Thymus (tissue), 14 donors: ENCODE results near the gene MANBA. TPM values are rescaled to one million over a fixed set of nuclear protein-coding genes. Genes with fewer than 3 reads are reported as not detected.

ENCODE experiments used
- DNase-seq, 9 donors: peaks; one replicate each; pipeline ENCODE4 v3.0.0-alpha.2; 2013; ENCODE audit warnings: low spot score in 9 of 9, low read depth in 6 of 9, missing footprints in 1 of 9
- H3K27ac ChIP-seq, 2 donors: one replicate each; pipeline ENCODE4 v1.5.1; 2013; ENCODE audit warnings: control low read depth in 1 of 2, low read depth in 1 of 2, low read length in 1 of 2, mild to moderate bottlenecking in 1 of 2, moderate library complexity in 1 of 2
- H3K27me3 ChIP-seq, 2 donors: one replicate each; pipeline ENCODE4 v1.5.1; 2013; ENCODE audit warnings: low read length in 1 of 2; ENCODE audit not compliant: control insufficient read depth in 2 of 2, insufficient read depth in 1 of 2
- H3K36me3 ChIP-seq, 2 donors: one replicate each; pipeline ENCODE4 v1.5.1; 2013; ENCODE audit warnings: low read length in 1 of 2, mild to moderate bottlenecking in 1 of 2, moderate library complexity in 1 of 2; ENCODE audit not compliant: control insufficient read depth in 2 of 2, insufficient read depth in 2 of 2
- H3K4me1 ChIP-seq, 2 donors: one replicate each; pipeline ENCODE4 v1.5.1; 2013; ENCODE audit warnings: low read length in 2 of 2; ENCODE audit not compliant: control insufficient read depth in 2 of 2, insufficient read depth in 2 of 2
- H3K4me3 ChIP-seq, 2 donors: one replicate each; pipeline ENCODE4 v1.5.1; 2013; ENCODE audit warnings: low read length in 2 of 2, control low read depth in 1 of 2, mild to moderate bottlenecking in 1 of 2
- H3K9me3 ChIP-seq, 2 donors: one replicate each; pipeline ENCODE4 v1.5.1; 2013; ENCODE audit warnings: low read length in 1 of 2, mild to moderate bottlenecking in 1 of 2; ENCODE audit not compliant: control insufficient read depth in 2 of 2, insufficient read depth in 1 of 2
- WGBS: extraction: QIAGEN DNeasy Blood & Tissue Kit; methylation state at CpG from one replicate; pipeline ENCODE4 v1.1.7; 2013; 5-methylcytosine and 5-hydroxymethylcytosine counted together
- long read RNA-seq, 10 donors: transcript quantifications; one replicate each; lab custom pipeline, GENCODE V29; 2026
- polyA plus RNA-seq: library from polyadenylated mRNA; stranded (reverse); fragments of 200-250 nt; gene quantifications from one replicate; pipeline ENCODE4 v1.2.3, GENCODE V29; 2013
- total RNA-seq: library from RNA; stranded (reverse); fragments of 120-200 nt; gene quantifications from one replicate; pipeline ENCODE4 v1.2.4, GENCODE V29; 2013
- donor health status: healthy.

MANBA gene
- total RNA-seq (19.7 TPM), polyA plus RNA-seq (19.0 TPM)
- long read RNA-seq, donor 1 = 0 reads
- long read RNA-seq, donor 2 = 0 reads
- long read RNA-seq, donor 3, transcript MANBA-204 (2 exons, 582 nt) = major isoform, 6 of 25 reads
- long read RNA-seq, donor 3, partial matches to known transcripts = 18 of 25 reads
- long read RNA-seq, donor 3, other reads (novel, unspliced or antisense) = 0 of 25 reads
- long read RNA-seq, donor 4, partial matches to known transcripts = 6 of 7 reads
- long read RNA-seq, donor 4, other reads (novel, unspliced or antisense) = 0 of 7 reads
- long read RNA-seq, donor 5, transcript MANBA-204 (2 exons, 582 nt) = major isoform, 5 of 17 reads
- long read RNA-seq, donor 5, partial matches to known transcripts = 9 of 17 reads
- long read RNA-seq, donor 5, other reads (novel, unspliced or antisense) = 0 of 17 reads
- long read RNA-seq, donor 6, partial matches to known transcripts = 15 of 18 reads
- long read RNA-seq, donor 6, other reads (novel, unspliced or antisense) = 0 of 18 reads
- long read RNA-seq, donor 7, partial matches to known transcripts = 0 of 6 reads
- long read RNA-seq, donor 7, other reads (novel, unspliced or antisense) = 0 of 6 reads
- long read RNA-seq, donor 8 = 0 reads
- long read RNA-seq, donor 9, partial matches to known transcripts = 0 of 2 reads
- long read RNA-seq, donor 9, other reads (novel, unspliced or antisense) = 0 of 2 reads
- long read RNA-seq, donor 10, partial matches to known transcripts = 6 of 7 reads
- long read RNA-seq, donor 10, other reads (novel, unspliced or antisense) = 0 of 7 reads

- WGBS = under 1% methylated on average over 60 of the region's 60 CpGs
- peak; percentile 49 to 92 (median 81) for DNase-seq
- H3K27me3 ChIP-seq = peaks cover 0 to 3% of the 10 kb centered on the region in 2 donors
- H3K9me3 ChIP-seq = no peaks in the 10 kb centered on the region
- H3K27ac ChIP-seq = peak within 1 kb of the TSS; percentile 52 to 84
- H3K36me3 ChIP-seq = no peaks in the 10 kb centered on the region
- peaks cover 4 to 11% of the 10 kb centered on the region in 2 donors for H3K4me1 ChIP-seq
- peak within 1 kb of the TSS; percentile 49 to 93 for H3K4me3 ChIP-seq
These were observed at the start of gene MANBA for GRCh38 chr4:102760645-102761295. MANBA (minus strand) TSS chr4:102760968; CDS start chr4:102760894, 74 bp downstream.

GRCh38 chr4:102809691-102810090, 48.9 kb upstream of the MANBA start:
- H3K9me3 ChIP-seq = no peaks in the 10 kb centered on the region
- no peaks in the 10 kb centered on the region for H3K27me3 ChIP-seq
- H3K27ac ChIP-seq = no peak overlapping the region
- no peak for DNase-seq
- no peak overlapping the region for H3K4me3 ChIP-seq
- WGBS = 98% methylated on average over 2 of the region's 2 CpGs
- peaks cover 0 to 4% of the 10 kb centered on the region in 2 donors for H3K4me1 ChIP-seq
- peaks cover 9 to 78% of the 10 kb centered on the region in 2 donors for H3K36me3 ChIP-seq

- no peak overlapping the region for H3K27ac ChIP-seq
- 76% methylated on average over 3 of the region's 3 CpGs for WGBS
These were observed 48.4 kb upstream of the MANBA start for GRCh38 chr4:102809190-102809589.

GRCh38 chr4:102808009-102808408, 47.2 kb upstream of the MANBA start:
- Histone ChIP-seq H3K36me3 (peaks cover 13 to 84% of the 10 kb centered on the region in 2 donors), H3K27me3 (no peaks in the 10 kb centered on the region), H3K27ac (no peak overlapping the region), H3K4me3 (no peak overlapping the region), H3K9me3 (no peaks in the 10 kb centered on the region), H3K4me1 (peaks cover 0 to 4% of the 10 kb centered on the region in 2 donors)
- DNase-seq = no peak
- 99% methylated on average over 2 of the region's 2 CpGs for WGBS

More at GRCh38 chr4:102809190-102809589, 48.4 kb upstream of the MANBA start:
- Histone ChIP-seq H3K4me1 (peaks cover 0 to 4% of the 10 kb centered on the region in 2 donors), H3K27me3 (no peaks in the 10 kb centered on the region), H3K36me3 (peaks cover 11 to 83% of the 10 kb centered on the region in 2 donors), H3K4me3 (no peak overlapping the region), H3K9me3 (no peaks in the 10 kb centered on the region)
- DNase-seq = peak in 1 of 9 donors; percentile 28

- H3K4me3 ChIP-seq = no peak overlapping the region
- H3K27ac ChIP-seq = no peak overlapping the region
- no peaks in the 10 kb centered on the region for H3K27me3 ChIP-seq
- no peaks in the 10 kb centered on the region for H3K9me3 ChIP-seq
- H3K4me1 ChIP-seq = peaks cover 0 to 4% of the 10 kb centered on the region in 2 donors
- peaks cover 13 to 82% of the 10 kb centered on the region in 2 donors for H3K36me3 ChIP-seq
- no peak for DNase-seq
- WGBS = 98% methylated on average over 1 of the region's 1 CpG
These were observed 46.6 kb upstream of the MANBA start for GRCh38 chr4:102807345-102807744.

GRCh38 chr4:102799816-102800215, 39.0 kb upstream of the MANBA start:
- H3K27me3 ChIP-seq = no peaks in the 10 kb centered on the region
- no peaks in the 10 kb centered on the region for H3K9me3 ChIP-seq
- no peak for DNase-seq
- WGBS = 98% methylated on average over 2 of the region's 2 CpGs
- H3K36me3 ChIP-seq = peaks cover 16 to 92% of the 10 kb centered on the region in 2 donors
- no peak overlapping the region for H3K4me3 ChIP-seq
- H3K27ac ChIP-seq = no peak overlapping the region
- no peaks in the 10 kb centered on the region for H3K4me1 ChIP-seq

- Histone ChIP-seq H3K4me1 (no peaks in the 10 kb centered on the region), H3K27ac (no peak overlapping the region), H3K27me3 (no peaks in the 10 kb centered on the region), H3K4me3 (no peak overlapping the region), H3K9me3 (no peaks in the 10 kb centered on the region), H3K36me3 (peaks cover 7 to 77% of the 10 kb centered on the region in 2 donors)
- 98% methylated on average over 2 of the region's 2 CpGs for WGBS
- no peak for DNase-seq
These were observed 34.2 kb upstream of the MANBA start for GRCh38 chr4:102794999-102795398.

- 97% methylated on average over 2 of the region's 2 CpGs for WGBS
- Histone ChIP-seq H3K27ac (no peak overlapping the region), H3K36me3 (peaks cover 0 to 54% of the 10 kb centered on the region in 2 donors), H3K9me3 (no peaks in the 10 kb centered on the region), H3K27me3 (no peaks in the 10 kb centered on the region), H3K4me3 (no peak overlapping the region), H3K4me1 (no peaks in the 10 kb centered on the region)
- no peak for DNase-seq
These were observed 31.7 kb upstream of the MANBA start for GRCh38 chr4:102792361-102792936.
